Measurements from ENCODE around the gene SIN3B. TPM values are rescaled to one million over a fixed set of nuclear protein-coding genes. Genes with fewer than 3 reads are reported as not detected.

SIN3B gene
- polyA plus RNA-seq, 3 donors: 7.2 to 154 (median 10.2) TPM

- Mint-ChIP-seq H3K27me3 (ENCODE audit: low read depth in 3 of 3) (peaks cover 45 to 77% (median 46%) of the 10 kb centered on the region in 3 donors), H3K4me3 (peak overlapping the region in 1 of 2 donors; percentile 80), H3K9me3 (peaks cover 0 to 15% (median 5%) of the 10 kb centered on the region in 7 donors), H3K27ac (no peak overlapping the region), H3K4me1 (peaks cover 26% of the 10 kb centered on the region), H3K36me3 (peaks cover 1 to 8% of the 10 kb centered on the region in 2 donors)
- Histone ChIP-seq H3K9me3 (replicated peaks in 1 of 2; ENCODE audit: control insufficient read depth in 1 of 2, insufficient read depth in 1 of 2, low read length in 2 of 2) (no peaks in the 10 kb centered on the region), H3K27me3 (ENCODE audit: control insufficient read depth in 2 of 2, insufficient read depth in 2 of 2, low read length in 2 of 2) (peaks cover 0 to 50% of the 10 kb centered on the region in 2 donors), H3K27ac (ENCODE audit: low read depth in 1 of 2, low read length in 2 of 2) (no peak overlapping the region), H3K4me3 (replicated peaks in 1 of 3; ENCODE audit: low read depth in 2 of 3, low read length in 3 of 3) (no peak overlapping the region), H4K20me1 (ENCODE audit: insufficient read depth, low read length) (no peaks in the 10 kb centered on the region), H3K4me1 (ENCODE audit: control insufficient read depth in 1 of 2, insufficient read depth in 2 of 2, low read length in 2 of 2) (peaks cover 28 to 36% of the 10 kb centered on the region in 2 donors), H3K79me2 (ENCODE audit: insufficient read depth, low read length) (no peaks in the 10 kb centered on the region), H3K4me2 (replicated peaks; ENCODE audit: extremely low read depth, low read length, poor library complexity, severe bottlenecking) (peak overlapping the region; percentile 32), H3K36me3 (replicated peaks in 1 of 2; ENCODE audit: control insufficient read depth in 1 of 2, insufficient read depth in 2 of 2, low read length in 2 of 2) (no peaks in the 10 kb centered on the region), H3K9ac (ENCODE audit: insufficient read depth, low read length, poor library complexity, severe bottlenecking) (peak overlapping the region; percentile 36), H2AFZ (ENCODE audit: insufficient read depth, low read depth, low read length, poor library complexity, severe bottlenecking) (peak overlapping the region; percentile 30)
- no peak for DNase-seq
- no peak for TF ChIP-seq CTCF (IDR thresholded peaks at IDR 0.05)
- intact Hi-C loops (cut with micrococcal nuclease): no loop called here
- WGBS (ENCODE audit: insufficient coverage): 79% methylated on average over 22 of the region's 22 CpGs
Measured at GRCh38 chr19:16889366-16889882, 60.2 kb downstream of the SIN3B start.

- intact Hi-C loops (cut with micrococcal nuclease): loop anchor here in 1 of 2 donors (5.0 kb wide), 1 partner anchor 58 kb away; no protein-coding TSS in a partner anchor
- H3K4me1 ChIP-seq (ENCODE audit: control insufficient read depth in 1 of 2, insufficient read depth in 2 of 2, low read length in 2 of 2): peaks cover 28 to 36% of the 10 kb centered on the region in 2 donors
Measured at GRCh38 chr19:16889883-16890460, 60.8 kb downstream of the SIN3B start.

More at GRCh38 chr19:16889883-16890460, 60.8 kb downstream of the SIN3B start:
- WGBS (ENCODE audit: insufficient coverage): 98% methylated on average over 47 of the region's 48 CpGs
- H3K9me3 Mint-ChIP-seq: peaks cover 0 to 14% (median 4%) of the 10 kb centered on the region in 7 donors
- H3K4me1 Mint-ChIP-seq: peaks cover 30% of the 10 kb centered on the region
- Histone ChIP-seq H3K27ac (ENCODE audit: low read depth in 1 of 2, low read length in 2 of 2) (no peak overlapping the region), H3K79me2 (ENCODE audit: insufficient read depth, low read length) (no peaks in the 10 kb centered on the region), H3K36me3 (replicated peaks in 1 of 2; ENCODE audit: control insufficient read depth in 1 of 2, insufficient read depth in 2 of 2, low read length in 2 of 2) (no peaks in the 10 kb centered on the region), H2AFZ (ENCODE audit: insufficient read depth, low read depth, low read length, poor library complexity, severe bottlenecking) (no peak overlapping the region), H3K9me3 (replicated peaks in 1 of 2; ENCODE audit: control insufficient read depth in 1 of 2, insufficient read depth in 1 of 2, low read length in 2 of 2) (no peaks in the 10 kb centered on the region), H3K9ac (ENCODE audit: insufficient read depth, low read length, poor library complexity, severe bottlenecking) (no peak overlapping the region), H4K20me1 (ENCODE audit: insufficient read depth, low read length) (no peaks in the 10 kb centered on the region), H3K4me3 (replicated peaks in 1 of 3; ENCODE audit: low read depth in 2 of 3, low read length in 3 of 3) (no peak overlapping the region), H3K4me2 (replicated peaks; ENCODE audit: extremely low read depth, low read length, poor library complexity, severe bottlenecking) (no peak overlapping the region), H3K27me3 (ENCODE audit: control insufficient read depth in 2 of 2, insufficient read depth in 2 of 2, low read length in 2 of 2) (peaks cover 0 to 56% of the 10 kb centered on the region in 2 donors)
- DNase-seq: no peak
- H3K36me3 Mint-ChIP-seq: peaks cover 3 to 8% of the 10 kb centered on the region in 2 donors
- no peak for TF ChIP-seq CTCF (IDR thresholded peaks at IDR 0.05)
- H3K27ac Mint-ChIP-seq: no peak overlapping the region
- H3K27me3 Mint-ChIP-seq (ENCODE audit: low read depth in 3 of 3): peaks cover 49 to 83% (median 50%) of the 10 kb centered on the region in 3 donors
- H3K4me3 Mint-ChIP-seq: no peak overlapping the region

Data from CD14-positive monocyte (primary cell).